ENCODE results near the gene JPT2.

Gene JPT2

DNA sequence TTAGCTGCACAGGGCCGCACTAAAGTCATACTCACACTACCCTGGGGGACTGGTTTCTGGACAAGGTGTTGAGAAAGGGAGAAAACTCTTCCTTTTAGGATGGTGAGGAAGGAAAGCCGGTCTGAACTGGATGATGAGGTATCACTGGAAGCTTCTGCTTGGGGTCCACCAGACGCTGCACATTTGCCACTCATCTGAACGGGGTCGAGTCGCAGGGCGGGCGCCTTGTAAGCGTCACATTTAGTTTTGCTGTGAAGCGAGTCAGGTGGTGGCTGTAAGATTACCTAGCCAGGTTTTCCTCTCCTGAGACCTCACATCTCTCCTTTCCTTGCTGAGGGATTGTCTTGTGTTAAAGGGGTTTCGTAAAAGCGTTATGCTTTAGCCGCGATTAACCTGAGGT is 2.3 kb downstream of the JPT2 start:
- Histone ChIP-seq H3K4me2 (ENCODE audit: insufficient read depth, low read length) (peak overlapping the region; percentile 79), H2AFZ (ENCODE audit: low read depth, low read length) (no peak overlapping the region), H4K20me1 (ENCODE audit: insufficient read depth, low read length) (peaks cover 46% of the 10 kb centered on the region), H3K27ac (ENCODE audit: low read length) (peak overlapping the region; percentile 9; the same call in 1 of the 2 replicates), H3K9me3 (ENCODE audit: insufficient read depth, low read length, severe bottlenecking) (no peaks in the 10 kb centered on the region), H3K9ac (ENCODE audit: low read depth, low read length) (no peak overlapping the region; the same call in 1 of the 2 replicates), H3K27me3 (ENCODE audit: insufficient read depth, low read length, poor library complexity) (no peaks in the 10 kb centered on the region), H3K4me1 (ENCODE audit: insufficient read depth, low read length) (peaks cover 31% of the 10 kb centered on the region), H3K4me3 (ENCODE audit: low read depth in 1 of 2, low read length in 2 of 2) (no peak overlapping the region; a peak in 1 of 4 replicates), H3K79me2 (ENCODE audit: insufficient read depth, low read length) (peaks cover 71% of the 10 kb centered on the region), H3K36me3 (ENCODE audit: insufficient read depth, low read length) (peaks cover 47% of the 10 kb centered on the region)
- ATAC-seq (ENCODE audit: insufficient read depth, low read depth) (no peak), DNase-seq (no peak)
- TF ChIP-seq EZH2 (IDR thresholded peaks at IDR 0.05; ENCODE audit: borderline replicate concordance, low read depth, low read length, severe bottlenecking): no peak
- TF ChIP-seq, protein P1, sequence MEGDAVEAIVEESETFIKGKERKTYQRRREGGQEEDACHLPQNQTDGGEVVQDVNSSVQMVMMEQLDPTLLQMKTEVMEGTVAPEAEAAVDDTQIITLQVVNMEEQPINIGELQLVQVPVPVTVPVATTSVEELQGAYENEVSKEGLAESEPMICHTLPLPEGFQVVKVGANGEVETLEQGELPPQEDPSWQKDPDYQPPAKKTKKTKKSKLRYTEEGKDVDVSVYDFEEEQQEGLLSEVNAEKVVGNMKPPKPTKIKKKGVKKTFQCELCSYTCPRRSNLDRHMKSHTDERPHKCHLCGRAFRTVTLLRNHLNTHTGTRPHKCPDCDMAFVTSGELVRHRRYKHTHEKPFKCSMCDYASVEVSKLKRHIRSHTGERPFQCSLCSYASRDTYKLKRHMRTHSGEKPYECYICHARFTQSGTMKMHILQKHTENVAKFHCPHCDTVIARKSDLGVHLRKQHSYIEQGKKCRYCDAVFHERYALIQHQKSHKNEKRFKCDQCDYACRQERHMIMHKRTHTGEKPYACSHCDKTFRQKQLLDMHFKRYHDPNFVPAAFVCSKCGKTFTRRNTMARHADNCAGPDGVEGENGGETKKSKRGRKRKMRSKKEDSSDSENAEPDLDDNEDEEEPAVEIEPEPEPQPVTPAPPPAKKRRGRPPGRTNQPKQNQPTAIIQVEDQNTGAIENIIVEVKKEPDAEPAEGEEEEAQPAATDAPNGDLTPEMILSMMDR (IDR thresholded peaks at IDR 0.05; ENCODE audit: borderline replicate concordance, extremely low read depth, low read length, poor library complexity, severe bottlenecking): no peak

DNA sequence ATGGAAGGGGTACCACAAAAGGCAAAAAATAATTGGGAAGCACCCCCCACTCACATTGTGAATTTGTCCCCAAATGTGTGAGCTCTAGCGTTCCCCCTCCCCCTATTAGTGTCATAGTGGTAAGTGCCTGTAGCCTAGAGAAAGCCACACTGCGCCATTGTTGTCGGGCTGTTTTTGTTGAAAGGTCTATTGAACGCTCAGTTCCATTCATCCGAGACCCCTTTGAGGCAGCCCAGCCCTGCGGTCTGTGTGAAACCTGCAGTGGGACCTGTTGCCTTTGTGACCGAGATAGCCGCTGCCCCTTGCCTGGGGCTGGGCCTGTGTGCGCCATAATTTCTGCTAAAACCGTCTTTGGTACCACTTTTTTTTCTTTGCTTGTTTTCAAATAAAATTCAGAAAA is 3.0 kb downstream of the JPT2 start:
- Histone ChIP-seq H3K79me2 (ENCODE audit: insufficient read depth, low read length) (peaks cover 78% of the 10 kb centered on the region), H2AFZ (ENCODE audit: low read depth, low read length) (no peak overlapping the region), H3K9me3 (ENCODE audit: insufficient read depth, low read length, severe bottlenecking) (no peaks in the 10 kb centered on the region), H3K27ac (ENCODE audit: low read length) (no peak overlapping the region), H4K20me1 (ENCODE audit: insufficient read depth, low read length) (peaks cover 52% of the 10 kb centered on the region), H3K4me1 (ENCODE audit: insufficient read depth, low read length) (peaks cover 31% of the 10 kb centered on the region), H3K9ac (ENCODE audit: low read depth, low read length) (no peak overlapping the region), H3K27me3 (ENCODE audit: insufficient read depth, low read length, poor library complexity) (no peaks in the 10 kb centered on the region), H3K4me2 (ENCODE audit: insufficient read depth, low read length) (peak overlapping the region; percentile 5; the same call in 1 of the 2 replicates), H3K4me3 (ENCODE audit: low read depth in 1 of 2, low read length in 2 of 2) (no peak overlapping the region), H3K36me3 (ENCODE audit: insufficient read depth, low read length) (peaks cover 47% of the 10 kb centered on the region)
- no peak for TF ChIP-seq EZH2 (IDR thresholded peaks at IDR 0.05; ENCODE audit: borderline replicate concordance, low read depth, low read length, severe bottlenecking)
- TF ChIP-seq, protein P1 (IDR thresholded peaks at IDR 0.05; ENCODE audit: borderline replicate concordance, extremely low read depth, low read length, poor library complexity, severe bottlenecking): no peak
- no peak for DNase-seq
- ATAC-seq (ENCODE audit: insufficient read depth, low read depth): no peak

DNA sequence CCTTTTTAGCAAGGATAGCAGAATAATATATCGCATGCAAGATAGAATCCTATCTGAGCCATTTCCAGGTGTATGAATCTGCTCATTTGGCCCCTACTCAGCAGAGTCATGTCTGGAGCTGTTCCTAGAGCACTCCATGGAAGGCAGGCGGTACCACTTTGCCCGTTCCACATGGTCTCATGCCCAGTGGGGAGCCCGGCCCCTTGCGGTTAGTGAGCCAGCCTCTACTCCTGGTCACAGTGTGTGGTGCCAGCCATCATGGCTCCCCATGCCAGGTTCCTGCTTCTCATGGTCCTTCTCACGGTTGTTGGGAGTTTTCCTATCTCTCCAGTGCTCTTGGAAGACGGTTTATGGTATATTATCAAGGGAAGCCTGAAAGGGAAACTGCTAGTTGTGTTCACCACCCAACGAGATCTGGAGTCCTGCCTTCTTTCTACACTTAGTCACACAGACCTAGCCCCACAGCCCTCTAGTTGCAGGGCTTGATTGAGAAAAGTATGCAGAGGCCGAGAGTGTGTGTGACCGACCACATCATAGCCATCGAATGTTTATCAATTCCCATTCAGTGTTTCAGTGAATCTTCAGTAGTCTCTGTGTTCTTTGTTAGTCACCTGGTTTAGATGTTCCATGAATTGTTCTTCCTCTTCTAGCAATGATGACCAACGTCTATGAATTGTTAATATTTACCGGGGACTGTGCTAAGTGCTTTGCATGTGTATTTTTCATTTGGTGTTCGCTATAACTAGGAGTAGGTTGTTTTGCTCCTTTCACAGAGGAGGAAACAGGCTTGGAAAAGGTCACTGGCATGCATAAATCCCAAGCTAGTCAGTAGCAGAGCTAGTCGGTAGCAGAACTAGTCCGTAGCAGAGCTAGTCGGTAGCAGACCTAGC is 9.6 kb downstream of the JPT2 start:
- Histone ChIP-seq H3K36me3 (ENCODE audit: insufficient read depth, low read length) (peaks cover 92% of the 10 kb centered on the region), H3K9ac (ENCODE audit: low read depth, low read length) (no peak overlapping the region), H3K4me3 (ENCODE audit: low read depth in 1 of 2, low read length in 2 of 2) (no peak overlapping the region), H3K27me3 (ENCODE audit: insufficient read depth, low read length, poor library complexity) (no peaks in the 10 kb centered on the region), H3K9me3 (ENCODE audit: insufficient read depth, low read length, severe bottlenecking) (no peaks in the 10 kb centered on the region), H4K20me1 (ENCODE audit: insufficient read depth, low read length) (peaks cover 71% of the 10 kb centered on the region), H3K4me2 (ENCODE audit: insufficient read depth, low read length) (no peak overlapping the region), H2AFZ (ENCODE audit: low read depth, low read length) (no peak overlapping the region), H3K27ac (ENCODE audit: low read length) (no peak overlapping the region), H3K79me2 (ENCODE audit: insufficient read depth, low read length) (peaks cover 97% of the 10 kb centered on the region), H3K4me1 (ENCODE audit: insufficient read depth, low read length) (no peaks in the 10 kb centered on the region)
- DNase-seq: no peak
- ATAC-seq (ENCODE audit: insufficient read depth, low read depth): no peak
- TF ChIP-seq, protein P1 (IDR thresholded peaks at IDR 0.05; ENCODE audit: borderline replicate concordance, extremely low read depth, low read length, poor library complexity, severe bottlenecking): no peak
- TF ChIP-seq EZH2 (IDR thresholded peaks at IDR 0.05; ENCODE audit: borderline replicate concordance, low read depth, low read length, severe bottlenecking): no peak

Measured in DND-41 (cell line).